Liver (tissue), 3 donors: ENCODE results near the gene TMEM179.

ENCODE experiments used
- ATF3 ChIP-seq: IDR thresholded peaks from 2 replicates; pipeline ENCODE4 v1.6.1; 2016; ENCODE audit warnings: antibody characterized with exemption
- CTCF ChIP-seq: fragments of 150-350 bp; IDR thresholded peaks from 2 replicates; pipeline ENCODE4 v1.5.1; 2017; ENCODE audit warnings: improper control_type of control experiment, low read depth, low read length; ENCODE audit not compliant: missing input control
- FOXA1 ChIP-seq: IDR thresholded peaks from 2 replicates; pipeline ENCODE4 v1.6.1; 2016; ENCODE audit warnings: antibody characterized with exemption
- GABPA ChIP-seq, 2 donors: IDR thresholded peaks in 1 of 2; conservative IDR thresholded peaks in 1 of 2; 2 replicates each; pipeline ENCODE4 v1.6.1; 2016; ENCODE audit warnings: antibody characterized with exemption in 2 of 2, mild to moderate bottlenecking in 1 of 2, moderate library complexity in 1 of 2
- JUND ChIP-seq, 2 donors: IDR thresholded peaks; 2 replicates each; pipeline ENCODE4 v1.6.1; 2016; ENCODE audit warnings: antibody characterized with exemption in 2 of 2
- MAX ChIP-seq: IDR thresholded peaks from 2 replicates; pipeline ENCODE4 v1.6.1; 2016; ENCODE audit warnings: antibody characterized with exemption
- NR2F2 ChIP-seq: IDR thresholded peaks from 2 replicates; pipeline ENCODE4 v1.6.1; 2016; ENCODE audit warnings: antibody characterized with exemption
- RAD21 ChIP-seq, 2 donors: IDR thresholded peaks; 2 replicates each; pipeline ENCODE4 v1.6.1; 2016; ENCODE audit warnings: antibody characterized with exemption in 2 of 2, mild to moderate bottlenecking in 2 of 2
- REST ChIP-seq: IDR thresholded peaks from 2 replicates; pipeline ENCODE4 v1.6.1; 2016; ENCODE audit warnings: antibody characterized with exemption, mild to moderate bottlenecking
- SP1 ChIP-seq: IDR thresholded peaks from 2 replicates; pipeline ENCODE4 v1.6.1; 2018; ENCODE audit warnings: antibody characterized with exemption, mild to moderate bottlenecking
- TAF1 ChIP-seq: conservative IDR thresholded peaks from 2 replicates; pipeline ENCODE4 v1.6.1; 2016; ENCODE audit warnings: antibody characterized with exemption, mild to moderate bottlenecking
- YY1 ChIP-seq: IDR thresholded peaks from 2 replicates; pipeline ENCODE4 v1.6.1; 2016; ENCODE audit warnings: antibody characterized with exemption, mild to moderate bottlenecking
- ZBTB33 ChIP-seq: IDR thresholded peaks from 2 replicates; pipeline ENCODE4 v1.6.1; 2016; ENCODE audit warnings: antibody characterized with exemption
- donor health status: healthy.
- donor health status: healthy.

GRCh38 chr14:104609666-104610065 lies 5.1 kb upstream of the TMEM179 start:
- TF ChIP-seq CTCF (no peak), RAD21 (IDR thresholded peaks at IDR 0.05) (no peak), YY1 (no peak), JUND (IDR thresholded peaks at IDR 0.05) (no peak), TAF1 (no peak), MAX (no peak), ATF3 (no peak), GABPA (IDR thresholded peaks at IDR 0.05 in 1 of 2, conservative IDR thresholded peaks at IDR 0.05 in 1 of 2) (no peak), REST (no peak), SP1 (no peak), NR2F2 (no peak), FOXA1 (no peak), ZBTB33 (no peak)
